ENCODE results near the gene NOL4L.

Gene NOL4L

GRCh38 chr20:32438331-32438858, 146.7 kb downstream of the NOL4L start:
- DNase-seq = no peak

GRCh38 chr20:32437391-32438074, 147.6 kb downstream of the NOL4L start:
- no peak for DNase-seq

GRCh38 chr20:32436968-32437367, 148.2 kb downstream of the NOL4L start:
- no peak for DNase-seq

- no peak for DNase-seq
Measured at GRCh38 chr20:32436142-32436861, 148.8 kb downstream of the NOL4L start.

- no peak for DNase-seq
Measured at GRCh38 chr20:32435449-32436107, 149.6 kb downstream of the NOL4L start.

GRCh38 chr20:32434434-32434833, 150.7 kb downstream of the NOL4L start:
- DNase-seq = no peak

GRCh38 chr20:32433311-32434021, 151.7 kb downstream of the NOL4L start:
- DNase-seq = no peak

- no peak for DNase-seq
Measured at GRCh38 chr20:32432277-32432676, 152.9 kb downstream of the NOL4L start.

GRCh38 chr20:32431457-32431856, 153.7 kb downstream of the NOL4L start:
- no peak for DNase-seq

GRCh38 chr20:32429745-32430360, 155.3 kb downstream of the NOL4L start:
- DNase-seq = no peak

- DNase-seq = no peak
Measured at GRCh38 chr20:32429343-32429742, 155.8 kb downstream of the NOL4L start.

- no peak for DNase-seq
Measured at GRCh38 chr20:32427996-32428395, 157.1 kb downstream of the NOL4L start.

- DNase-seq = no peak
Measured at GRCh38 chr20:32421290-32421689, 163.8 kb downstream of the NOL4L start.

GRCh38 chr20:32418376-32418775, 166.8 kb downstream of the NOL4L start:
- no peak for DNase-seq

GRCh38 chr20:32416206-32416605, 168.9 kb downstream of the NOL4L start:
- DNase-seq = no peak

- DNase-seq = no peak
Measured at GRCh38 chr20:32415494-32415893, 169.6 kb downstream of the NOL4L start.

GRCh38 chr20:32411955-32412706, 173.0 kb downstream of the NOL4L start:
- no peak for DNase-seq

GRCh38 chr20:32407131-32407750, 177.9 kb downstream of the NOL4L start:
- DNase-seq = peak; percentile 69

- DNase-seq = no peak
Measured at GRCh38 chr20:32406701-32407100, 178.4 kb downstream of the NOL4L start.

- no peak for DNase-seq
Measured at GRCh38 chr20:32404017-32404416, 181.1 kb downstream of the NOL4L start.

- no peak for DNase-seq
Measured at GRCh38 chr20:32400476-32400875, 184.7 kb downstream of the NOL4L start.

Measured in CD4-positive, alpha-beta T cell treated with Interleukin-4 for 1 hour (primary cell).